ENCODE data around the gene ELANE. TPM values are rescaled to one million over a fixed set of nuclear protein-coding genes. Genes with fewer than 3 reads are reported as not detected.

Gene ELANE
- total RNA-seq, 1 experiment from 2014 or later = not detected

DNA sequence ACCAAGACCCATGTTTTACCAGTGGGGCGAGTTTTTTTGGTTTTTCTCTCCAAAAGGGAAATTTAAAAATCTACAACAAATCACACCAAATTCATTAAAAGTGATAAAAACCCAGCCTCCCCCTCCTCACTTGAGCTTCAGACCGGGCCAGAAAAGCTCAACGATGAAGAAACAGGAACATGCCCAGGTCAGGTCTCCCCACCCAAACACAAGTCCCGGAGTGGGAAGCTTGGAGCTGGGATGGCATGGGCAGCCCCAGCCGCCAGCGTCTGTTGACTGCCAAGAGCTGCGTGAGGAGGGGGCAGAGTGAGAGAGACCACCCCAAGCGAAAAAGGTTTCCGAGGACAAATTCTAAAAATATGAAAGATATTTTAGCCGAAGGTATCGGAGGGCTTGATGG is 44.9 kb downstream of the ELANE start:
- no peak for DNase-seq (ENCODE audit: low spot score)

DNA sequence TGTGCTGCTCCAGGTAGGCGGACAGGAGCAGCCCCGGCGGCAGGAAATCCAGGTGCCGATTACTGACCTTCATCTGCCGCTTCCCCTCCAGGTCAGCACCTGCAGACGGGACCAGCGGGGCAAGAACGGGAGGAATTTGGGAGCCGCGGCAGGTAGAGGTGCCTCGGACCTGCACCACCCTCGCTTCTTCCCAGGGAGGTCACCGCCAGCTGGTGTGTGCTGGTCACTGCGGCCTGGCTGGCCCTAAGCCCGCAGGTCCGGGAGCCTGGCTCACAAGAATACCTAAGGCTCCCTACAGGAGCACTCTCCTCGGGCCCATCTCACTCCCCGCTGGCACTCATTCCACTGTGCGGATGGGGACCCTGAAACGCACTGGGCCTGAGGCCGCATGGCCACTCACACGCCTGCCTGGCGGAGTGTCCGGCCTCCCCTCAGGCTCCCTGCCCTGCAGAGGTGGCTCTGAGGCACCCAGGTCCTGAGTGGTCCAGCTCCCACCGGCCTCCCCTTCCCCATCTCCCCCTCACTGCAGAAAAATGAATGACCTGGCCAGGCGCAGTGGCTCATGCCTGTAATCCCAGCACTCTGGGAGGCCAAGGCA is 45.4 kb downstream of the ELANE start:
- no peak for DNase-seq (ENCODE audit: low spot score)

DNA sequence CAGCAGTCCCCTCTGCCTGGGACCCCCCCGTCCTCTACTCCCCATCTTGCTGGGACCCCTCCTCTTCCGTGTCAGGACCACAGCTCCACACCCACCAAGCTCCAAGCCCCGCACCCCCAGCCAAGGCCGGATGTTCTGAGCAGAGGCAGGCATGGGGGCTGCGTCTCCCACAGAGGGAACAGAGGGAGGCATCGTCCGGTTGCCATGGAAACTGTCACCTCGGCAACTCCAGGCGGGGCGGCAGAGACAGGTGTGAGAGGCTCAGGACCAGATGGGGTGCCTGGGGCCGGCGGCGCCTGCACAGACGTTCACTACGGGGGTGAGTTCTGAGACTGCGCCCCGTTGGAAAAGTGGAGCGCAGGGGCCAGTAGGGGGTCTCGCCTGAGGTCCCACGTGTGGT is 46.6 kb downstream of the ELANE start:
- no peak for DNase-seq (ENCODE audit: low spot score)

DNA sequence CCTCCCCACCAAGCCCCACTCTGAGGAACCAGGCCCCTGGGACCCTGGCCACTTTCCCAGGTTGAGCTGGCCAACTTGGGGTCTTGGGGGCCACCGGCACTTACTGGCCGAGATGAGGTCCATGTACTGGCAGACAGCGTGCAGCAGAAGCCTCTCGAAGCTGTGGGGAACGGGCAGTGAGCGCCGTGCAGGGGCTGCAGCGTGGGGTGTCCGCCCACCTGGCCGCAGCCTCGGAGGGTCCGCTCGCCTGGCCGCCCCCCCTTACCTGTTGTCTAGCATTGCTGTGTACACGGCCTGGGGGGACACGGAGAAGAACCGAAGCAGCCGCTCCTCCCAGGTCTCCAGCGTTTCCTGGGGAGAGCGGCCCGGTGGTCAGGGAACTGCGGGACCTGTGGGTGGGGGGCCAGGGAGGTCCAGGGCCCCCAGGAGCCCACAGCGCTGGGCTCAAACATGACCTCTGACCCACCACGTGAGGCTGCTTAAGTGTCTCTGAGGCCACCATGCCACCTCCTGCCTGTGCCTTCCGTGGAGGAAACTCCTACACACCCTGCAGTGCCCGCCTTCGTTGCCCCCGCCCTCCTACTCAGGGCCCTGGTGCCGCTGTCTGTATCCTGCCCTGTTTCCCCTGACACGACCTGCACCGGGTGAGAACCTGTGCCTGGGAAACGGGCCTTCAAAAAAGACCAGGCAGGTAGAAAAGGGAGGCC is 47.4 kb downstream of the ELANE start:
- no peak for DNase-seq (ENCODE audit: low spot score)

DNA sequence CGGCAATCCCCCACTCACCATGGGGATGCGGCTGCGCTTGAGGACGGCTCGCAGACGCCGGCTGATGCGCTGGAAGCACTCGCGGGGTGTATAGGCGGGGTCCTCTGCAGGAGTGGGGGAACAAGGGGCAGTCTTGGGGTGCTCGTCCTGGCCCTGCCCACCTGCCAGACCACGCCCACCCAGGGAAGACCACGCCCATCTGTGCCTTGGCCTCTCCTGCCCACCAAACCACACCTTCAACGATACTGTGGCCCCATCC is 47.9 kb downstream of the ELANE start:
- DNase-seq (ENCODE audit: low spot score) = no peak

DNA sequence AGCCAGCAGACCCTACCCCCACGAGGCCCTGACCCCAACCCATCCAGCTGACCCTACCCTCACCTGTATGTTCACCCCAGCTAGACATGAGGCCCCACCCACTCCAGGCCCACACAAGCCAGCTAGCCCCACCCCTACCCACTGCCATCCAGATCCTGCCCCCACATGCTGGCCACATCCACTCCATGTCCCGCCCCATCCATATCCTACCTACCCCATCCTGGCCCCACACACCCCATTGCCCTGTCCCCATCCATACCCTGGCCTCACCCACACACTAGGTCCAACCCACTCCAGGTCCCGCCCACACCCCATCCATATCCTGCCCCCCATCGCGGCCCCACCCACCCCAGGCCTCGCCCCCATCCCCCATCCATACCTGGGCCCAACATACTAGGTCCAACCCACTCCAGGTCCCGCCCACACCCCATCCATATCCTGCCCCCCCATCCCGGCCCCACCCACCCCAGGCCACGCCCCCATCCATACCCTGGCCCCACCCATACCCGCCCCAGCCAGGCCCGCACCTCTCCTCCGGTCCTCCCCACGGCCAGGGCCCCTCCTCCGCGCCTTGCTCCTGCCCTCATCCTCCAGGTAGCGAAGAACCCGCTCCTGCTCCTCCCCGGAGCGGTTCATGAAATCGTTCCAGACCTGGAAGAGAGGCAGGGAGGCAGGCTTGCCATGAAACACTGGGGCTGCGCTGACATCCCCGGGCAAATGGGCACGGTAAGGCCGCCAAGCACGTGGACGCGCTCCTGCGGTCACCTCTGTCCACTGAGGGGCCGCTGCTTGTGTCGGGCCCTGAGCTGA is 48.4 kb downstream of the ELANE start:
- DNase-seq (ENCODE audit: low spot score) = no peak

DNA sequence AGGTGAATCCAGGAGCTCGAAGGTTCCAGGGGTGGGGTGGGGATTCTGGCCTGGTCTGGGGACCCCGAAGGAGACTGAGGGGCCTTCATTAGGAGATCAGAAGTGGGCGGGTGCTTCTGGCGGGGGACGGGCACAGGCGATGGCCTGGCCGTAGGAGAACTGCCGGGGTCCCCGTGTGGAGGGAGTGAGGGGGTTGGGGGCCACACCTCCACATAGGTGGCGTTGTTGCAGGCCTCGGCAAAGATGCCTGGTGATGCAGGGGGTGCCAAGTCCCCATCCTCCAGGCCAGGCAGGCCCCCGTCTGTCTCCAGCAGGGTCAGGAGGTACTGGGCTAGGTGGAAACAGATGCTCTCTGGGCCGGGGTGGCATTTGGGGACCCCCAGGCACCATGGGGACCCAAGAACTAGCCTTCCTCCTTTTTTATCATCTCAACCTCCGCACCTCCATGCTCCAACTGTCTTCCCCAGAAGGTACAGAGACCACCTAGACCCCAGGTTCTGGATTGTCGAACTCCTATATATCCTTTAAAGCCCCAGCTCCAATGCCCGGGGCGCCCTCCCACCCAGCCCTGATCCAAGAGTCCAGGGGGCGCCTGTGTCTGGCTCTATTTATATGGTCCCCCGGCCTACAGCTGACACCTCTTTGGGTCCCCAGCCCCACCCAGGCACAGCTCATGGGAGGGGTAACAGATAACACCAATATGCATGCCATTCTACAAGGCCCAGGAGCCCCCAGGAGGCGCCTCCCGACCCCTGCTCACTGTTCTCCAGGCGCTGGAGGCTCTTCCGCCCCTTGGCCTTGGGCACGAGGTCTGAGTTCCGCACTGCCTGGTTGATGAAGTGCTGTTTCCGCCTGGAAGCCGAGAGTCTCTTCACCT is 49.4 kb downstream of the ELANE start:
- DNase-seq (ENCODE audit: low spot score) = no peak

DNA sequence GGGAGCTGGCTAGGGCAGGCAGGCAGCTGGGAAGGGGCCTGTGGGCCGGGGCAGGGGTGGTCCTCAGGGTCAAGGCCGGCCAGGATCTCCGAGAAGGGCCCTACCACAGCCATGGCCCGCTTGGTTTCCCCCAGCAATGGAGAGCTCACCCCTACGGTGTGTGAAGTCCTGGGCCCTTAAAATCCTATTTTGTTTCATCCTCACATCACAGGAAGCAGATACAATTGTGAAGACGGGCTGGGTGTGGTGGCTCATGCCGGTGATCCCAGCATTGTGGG is 49.9 kb downstream of the ELANE start:
- DNase-seq (ENCODE audit: low spot score) = no peak

DNA sequence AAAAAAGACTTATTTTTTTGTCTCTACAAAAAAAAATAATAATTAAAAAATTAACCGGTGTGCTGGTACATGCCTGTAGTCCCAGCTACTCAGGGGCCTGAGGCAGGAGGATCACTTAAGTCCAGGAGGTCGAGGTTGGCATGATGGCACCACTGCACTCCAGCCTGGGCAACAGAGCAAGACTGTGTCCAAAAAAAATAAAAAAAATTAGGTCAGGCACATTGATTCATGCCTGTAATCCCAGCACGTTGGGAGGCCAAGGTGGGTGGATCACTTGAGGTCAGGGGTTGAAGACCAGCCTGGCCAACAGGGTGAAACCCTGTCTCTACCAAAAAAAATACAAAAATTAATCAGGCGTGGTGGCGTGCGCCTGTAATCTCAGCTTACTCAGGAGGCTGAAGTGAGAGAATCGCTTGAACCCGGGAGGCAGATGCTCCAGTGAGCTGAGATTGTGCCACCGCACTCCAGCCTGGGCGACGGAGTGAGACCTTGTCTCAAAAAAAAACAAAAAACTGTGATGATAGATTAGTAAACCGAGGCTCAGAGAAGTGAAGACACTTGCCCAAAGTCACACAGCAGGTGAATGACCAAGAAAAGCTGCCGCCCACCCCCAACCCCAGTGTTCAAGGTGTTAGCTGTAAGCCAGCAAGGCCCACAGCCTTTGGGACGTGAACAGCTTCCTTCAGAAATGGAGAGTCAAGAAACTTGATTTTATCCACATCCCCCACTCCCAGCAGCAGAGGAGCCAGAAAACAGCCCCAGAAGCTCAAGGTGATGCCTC is 50.5 kb downstream of the ELANE start:
- no peak for DNase-seq (ENCODE audit: low spot score)

DNA sequence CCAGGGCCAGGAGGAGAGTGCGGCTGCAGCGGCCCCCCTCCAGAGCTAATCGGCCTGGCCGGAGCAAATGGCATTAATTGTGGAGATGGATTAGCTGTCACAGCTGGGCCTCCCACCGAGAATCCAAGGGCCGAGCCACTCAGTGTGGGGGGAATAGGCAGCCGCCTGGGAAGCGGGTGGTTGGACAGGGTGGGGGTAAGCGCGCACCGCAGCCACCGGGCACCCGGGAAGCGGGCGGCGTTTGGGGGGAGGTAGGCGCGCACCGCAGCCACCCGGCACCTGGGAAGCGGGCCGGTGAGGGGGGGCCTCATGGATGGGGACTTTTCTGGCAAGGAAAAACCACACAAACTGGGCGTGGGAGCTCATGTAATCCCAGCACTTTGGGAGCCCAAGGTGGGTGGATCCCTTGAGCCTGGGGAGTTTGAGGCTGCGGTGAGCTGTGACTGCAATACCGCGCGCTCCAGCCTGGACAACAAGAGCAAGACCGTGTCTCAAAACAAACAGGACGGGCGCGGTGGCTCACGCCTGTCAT is 51.2 kb downstream of the ELANE start:
- no peak for DNase-seq (ENCODE audit: low spot score)

DNA sequence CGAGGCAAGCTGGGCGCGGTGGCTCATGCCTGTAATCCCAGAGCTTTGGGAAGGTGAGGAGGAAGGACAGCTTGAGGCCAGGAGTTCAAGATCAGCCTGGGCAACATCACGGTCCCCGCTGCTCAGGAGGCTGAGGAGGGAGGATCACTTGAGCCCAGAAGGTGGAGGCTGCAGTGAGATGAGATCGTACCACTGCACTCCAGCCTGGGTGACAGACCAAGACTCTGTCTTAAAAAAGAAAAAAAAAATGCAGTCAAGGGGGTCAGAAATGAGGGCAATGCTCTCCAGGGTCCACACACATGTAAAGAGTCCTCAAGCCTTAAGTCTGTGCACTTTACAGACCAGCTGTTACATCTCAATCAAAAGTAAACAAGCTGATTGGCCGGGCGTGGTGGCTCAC is 52.4 kb downstream of the ELANE start:
- no peak for DNase-seq (ENCODE audit: low spot score)

Small RNA genes within 50 kb of the gene (small RNA-seq; reads per million reads assigned to genes)
- gene MIR3187 = not detected
- 0.22 reads per million for gene RNU6-9

Other genes starting within 250 kb of the ELANE start
- gene POLRMT, start 218.8 kb upstream of the ELANE start, total RNA-seq (2014; rRNA removed; shearing (Covaris generic)) = 74.3 and 89.6 TPM in 2 replicates
- gene FGF22, start 212.4 kb upstream of the ELANE start, total RNA-seq (2014; rRNA removed; shearing (Covaris generic)) = 0.05 and 0.36 TPM in 2 replicates
- gene RNF126, start 189.1 kb upstream of the ELANE start, total RNA-seq (2014; rRNA removed; shearing (Covaris generic)) = 123 TPM in 2 replicates
- 6.2 and 8.9 TPM in 2 replicates for gene FSTL3, start 175.9 kb upstream of the ELANE start, total RNA-seq (2014; rRNA removed; shearing (Covaris generic))
- not detected in 2 replicates for gene PRSS57, start 156.9 kb upstream of the ELANE start, total RNA-seq (2014; rRNA removed; shearing (Covaris generic))
- 0.13 TPM in 1 of 2 replicates, not detected in the other for gene PALM, start 143.4 kb upstream of the ELANE start, total RNA-seq (2014; rRNA removed; shearing (Covaris generic))
- gene MISP, start 101.2 kb upstream of the ELANE start, total RNA-seq (2014; rRNA removed; shearing (Covaris generic)) = 206 and 211 TPM in 2 replicates
- gene PTBP1, start 54.9 kb upstream of the ELANE start, total RNA-seq (2014; rRNA removed; shearing (Covaris generic)) = 464 and 599 TPM in 2 replicates
- not detected in 2 replicates for gene PLPPR3, start 30.3 kb upstream of the ELANE start, total RNA-seq (2014; rRNA removed; shearing (Covaris generic))
- gene AZU1, start 24.5 kb upstream of the ELANE start, total RNA-seq (2014; rRNA removed; shearing (Covaris generic)) = not detected in 2 replicates
- gene PRTN3, start 11.3 kb upstream of the ELANE start, total RNA-seq (2014; rRNA removed; shearing (Covaris generic)) = not detected in 2 replicates
- gene CFD, start 7.4 kb downstream of the ELANE start, total RNA-seq (2014; rRNA removed; shearing (Covaris generic)) = 1.1 and 1.4 TPM in 2 replicates
- gene MED16, start 40.9 kb downstream of the ELANE start, total RNA-seq (2014; rRNA removed; shearing (Covaris generic)) = 31.8 and 32.4 TPM in 2 replicates
- not detected in 2 replicates for gene RNU6-9, start 41.2 kb downstream of the ELANE start, total RNA-seq (2014; rRNA removed; shearing (Covaris generic))
- gene R3HDM4, start 60.9 kb downstream of the ELANE start, total RNA-seq (2014; rRNA removed; shearing (Covaris generic)) = 37.7 and 51.4 TPM in 2 replicates
- not detected in 2 replicates for gene KISS1R, start 65.0 kb downstream of the ELANE start, total RNA-seq (2014; rRNA removed; shearing (Covaris generic))
- 10.4 and 11.8 TPM in 2 replicates for gene ARID3A, start 73.7 kb downstream of the ELANE start, total RNA-seq (2014; rRNA removed; shearing (Covaris generic))
- 172 and 186 TPM in 2 replicates for gene WDR18, start 132.0 kb downstream of the ELANE start, total RNA-seq (2014; rRNA removed; shearing (Covaris generic))
- not detected in 2 replicates for gene GRIN3B, start 148.1 kb downstream of the ELANE start, total RNA-seq (2014; rRNA removed; shearing (Covaris generic))
- 236 and 253 TPM in 2 replicates for gene TMEM259, start 168.8 kb downstream of the ELANE start, total RNA-seq (2014; rRNA removed; shearing (Covaris generic))
- not detected in 2 replicates for gene RNU6-2, start 169.2 kb downstream of the ELANE start, total RNA-seq (2014; rRNA removed; shearing (Covaris generic))
- gene CNN2, start 174.3 kb downstream of the ELANE start, total RNA-seq (2014; rRNA removed; shearing (Covaris generic)) = 265 and 298 TPM in 2 replicates
- gene ABCA7, start 187.8 kb downstream of the ELANE start, total RNA-seq (2014; rRNA removed; shearing (Covaris generic)) = 56.9 and 76.3 TPM in 2 replicates
- gene ARHGAP45, start 214.9 kb downstream of the ELANE start, total RNA-seq (2014; rRNA removed; shearing (Covaris generic)) = 93.3 and 102 TPM in 2 replicates
- gene POLR2E, start 243.1 kb downstream of the ELANE start, total RNA-seq (2014; rRNA removed; shearing (Covaris generic)) = 394 and 395 TPM in 2 replicates

All from HT-29 (cell line).